ENCODE measurements around the gene CNTD1. TPM values are rescaled to one million over a fixed set of nuclear protein-coding genes. Genes with fewer than 3 reads are reported as not detected.
A peak's percentile ranks its signal among the peaks of the same experiment; 100 is the strongest.

The CNTD1 gene
- total and polyA plus RNA-seq, 2 of the 4 experiments (the other 2 are of a cell fraction) = not detected

DNA sequence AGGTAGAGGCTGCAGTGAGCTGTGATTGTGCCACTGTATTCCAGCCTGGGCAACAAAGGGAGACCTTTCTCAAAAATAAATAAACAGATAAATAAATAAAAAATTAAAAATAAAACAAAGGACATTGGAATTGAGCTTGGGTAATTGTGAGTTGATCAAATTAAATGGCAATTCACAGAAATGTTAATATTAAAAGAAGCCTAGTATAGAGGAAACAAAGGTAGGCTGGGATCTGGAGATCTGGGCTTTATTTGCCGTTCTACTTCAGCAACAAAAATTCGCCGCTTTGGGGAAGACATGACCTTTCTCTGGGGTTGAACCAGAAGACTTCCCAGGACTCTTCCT, 25.7 kb upstream of the CNTD1 start:
- Histone ChIP-seq H2BK20ac (ENCODE audit: low read depth, low read length) (peak overlapping the region; percentile 45; the same call in 1 of the 2 replicates), H3K18ac (ENCODE audit: low read depth, low read length) (peak overlapping the region; percentile 77), H3K27ac (ENCODE audit: insufficient read depth, low read length) (peak overlapping the region; percentile 84), H3K9ac (ENCODE audit: low read depth, low read length) (peak overlapping the region; percentile 80), H3K36me3 (ENCODE audit: control insufficient read depth, insufficient read depth, low read length) (peaks cover 13% of the 10 kb centered on the region), H3K4me2 (ENCODE audit: low read depth, low read length) (peak overlapping the region; percentile 88), H2BK120ac (ENCODE audit: low read depth, low read length) (peak overlapping the region; percentile 80; the same call in 1 of the 2 replicates), H3K14ac (replicated peaks; ENCODE audit: low read depth, low read length) (peak overlapping the region; percentile 92), H3K27me3 (ENCODE audit: control insufficient read depth, insufficient read depth, low read length) (no peaks in the 10 kb centered on the region), H3K9me3 (ENCODE audit: control insufficient read depth, insufficient read depth, low read length) (no peaks in the 10 kb centered on the region), H3K9me1 (ENCODE audit: insufficient read depth, low read length) (peaks cover 7% of the 10 kb centered on the region; the same call in 1 of the 2 replicates), H4K91ac (ENCODE audit: insufficient read depth, low read depth, low read length) (peak overlapping the region; percentile 77; the same call in 1 of the 2 replicates), H2BK5ac (ENCODE audit: low read depth, low read length, poor library complexity, severe bottlenecking) (peak overlapping the region; percentile 86), H3K4me1 (ENCODE audit: control insufficient read depth, insufficient read depth, low read length) (peaks cover 2% of the 10 kb centered on the region; the same call in 1 of the 2 replicates), H3K4me3 (ENCODE audit: insufficient read depth, low read depth, low read length) (peak overlapping the region; percentile 84), H2BK15ac (ENCODE audit: low read depth, low read length) (no peak overlapping the region; the same call in 2 of the 3 replicates), H2AK9ac (replicated peaks; ENCODE audit: low read depth, low read length, poor library complexity) (no peak overlapping the region), H4K5ac (ENCODE audit: low read depth, low read length) (peak overlapping the region; percentile 99), H3K56ac (ENCODE audit: extremely low read depth, insufficient read depth, low read length) (peak overlapping the region; percentile 82), H3K4ac (ENCODE audit: low read depth, low read length) (peak overlapping the region; percentile 89), H4K20me1 (ENCODE audit: insufficient read depth, low read length) (no peaks in the 10 kb centered on the region), H2AFZ (replicated peaks; ENCODE audit: low read length, poor library complexity) (peak overlapping the region; percentile 90), H3K23ac (ENCODE audit: low read depth, low read length) (peak overlapping the region; percentile 94; the same call in 1 of the 2 replicates), H2AK5ac (ENCODE audit: low read depth, low read length) (no peak overlapping the region), H3K79me1 (ENCODE audit: low read depth in 1 of 2, low read length in 2 of 2) (peaks cover 16 to 34% of the 10 kb centered on the region in 2 experiments; a peak in 3 of 4 replicates), H4K8ac (ENCODE audit: low read depth in 2 of 2, low read length in 2 of 2) (peak overlapping the region; percentile 81 to 97)
- in situ Hi-C loops (cut with MboI; ENCODE audit: low sequenced_read_pairs) (no loop called here), intact Hi-C loops (cut with micrococcal nuclease) (no loop called here), dilution Hi-C loops (cut with HindIII; ENCODE audit: low sequenced_read_pairs, unreplicated experiment) (no loop called here)
- CTCF ChIA-PET = interaction anchor here (1.5 kb wide), 1 partner anchor 10 kb away, joined by 8 read pairs; no protein-coding TSS in a partner anchor
- ATAC-seq (ENCODE audit: low read depth) (peak; percentile 2; the same call in 1 of the 2 replicates), DNase-seq (no peak)
- no CpG with 5 or more reads among the region's 3 CpGs for WGBS, 2 experiments (ENCODE audit: extremely low coverage in 2 of 2, insufficient read length in 1 of 2)
- POLR2A ChIA-PET (ENCODE audit: unreplicated experiment) = interaction anchor here (0.6 kb wide), 1 partner anchor 14 kb away, joined by 4 read pairs; no protein-coding TSS in a partner anchor
- no peak for TF ChIP-seq MXI1 (IDR thresholded peaks at IDR 0.05; ENCODE audit: borderline replicate concordance, low read depth, low read length)
- no peak for TF ChIP-seq USF2 (IDR thresholded peaks at IDR 0.05; ENCODE audit: low read depth, low read length)
- no peak for TF ChIP-seq RFX5 (IDR thresholded peaks at IDR 0.05; ENCODE audit: low read depth, low read length)
- no peak for TF ChIP-seq NFE2L2 (IDR thresholded peaks at IDR 0.05; ENCODE audit: low read depth, low read length)
- TF ChIP-seq CEBPB (IDR thresholded peaks at IDR 0.05; ENCODE audit: low read depth, low read length) = no peak
- no peak for TF ChIP-seq BHLHE40 (IDR thresholded peaks at IDR 0.05; ENCODE audit: low read depth, low read length)
- TF ChIP-seq MAFK (IDR thresholded peaks at IDR 0.05; ENCODE audit: low read depth, low read length) = no peak
- no peak for TF ChIP-seq CHD1 (IDR thresholded peaks at IDR 0.05; ENCODE audit: low read depth, low read length)
- no peak for TF ChIP-seq FOS (IDR thresholded peaks at IDR 0.05; ENCODE audit: low read depth, low read length)
- no peak for TF ChIP-seq MAZ (IDR thresholded peaks at IDR 0.05; ENCODE audit: borderline replicate concordance, low read depth, low read length)
- TF ChIP-seq SMC3 (IDR thresholded peaks at IDR 0.05; ENCODE audit: low read depth, low read length) = no peak
- TF ChIP-seq POLR2A (IDR thresholded peaks at IDR 0.05; ENCODE audit: low read depth, low read length) = no peak
- no TSS peak for BruUV-seq (replicated peaks)
